H9 (cell line): ENCODE data around the gene ZNF484. TPM values are rescaled to one million over a fixed set of nuclear protein-coding genes. Genes with fewer than 3 reads are reported as not detected.

Source experiments
- DNase-seq: peaks from one replicate; pipeline ENCODE4 v3.0.0-alpha.2; 2017
- H2AFZ ChIP-seq: one replicate; pipeline ENCODE4 v1.6.1; 2013; ENCODE audit warnings: mild to moderate bottlenecking, low read length, control low read depth, moderate library complexity
- H2AK5ac ChIP-seq: 2 replicates; pipeline ENCODE4 v1.6.1; 2013; ENCODE audit warnings: low read length, control low read depth, mixed read lengths; ENCODE audit not compliant: insufficient read length
- H2BK120ac ChIP-seq: one replicate; pipeline ENCODE4 v1.6.1; 2013; ENCODE audit warnings: low read depth, mild to moderate bottlenecking, low read length, control low read depth, inconsistent platforms; ENCODE audit not compliant: poor library complexity, severe bottlenecking
- H2BK12ac ChIP-seq: 2 replicates; pipeline ENCODE4 v1.6.1; 2013; ENCODE audit warnings: low read length, control low read depth, mixed read lengths, low read depth; ENCODE audit not compliant: insufficient read length
- H2BK15ac ChIP-seq: 2 replicates; pipeline ENCODE4 v1.6.1; 2013; ENCODE audit warnings: low read depth, low read length, control low read depth
- H2BK20ac ChIP-seq: one replicate; pipeline ENCODE4 v1.6.1; 2013; ENCODE audit warnings: low read depth, mild to moderate bottlenecking, low read length, control low read depth, inconsistent platforms; ENCODE audit not compliant: poor library complexity, severe bottlenecking
- H2BK5ac ChIP-seq: 2 replicates; pipeline ENCODE4 v1.6.1; 2013; ENCODE audit warnings: low read length, control low read depth, mixed read lengths; ENCODE audit not compliant: insufficient read length
- H3K14ac ChIP-seq: 2 replicates; pipeline ENCODE4 v1.6.1; 2013; ENCODE audit warnings: low read length, control low read depth; ENCODE audit not compliant: insufficient read depth
- H3K18ac ChIP-seq: 2 replicates; pipeline ENCODE4 v1.6.1; 2013; ENCODE audit warnings: low read depth, mild to moderate bottlenecking, mixed read lengths, low read length, control low read depth; ENCODE audit not compliant: insufficient read length
- H3K23ac ChIP-seq: 2 replicates; pipeline ENCODE4 v1.6.1; 2013; ENCODE audit warnings: low read length, control low read depth, mixed read lengths, low read depth; ENCODE audit not compliant: insufficient read length
- H3K23me2 ChIP-seq: 2 replicates; pipeline ENCODE4 v1.6.1; 2013; ENCODE audit warnings: low read depth, mild to moderate bottlenecking, mixed read lengths, low read length, control low read depth; ENCODE audit not compliant: insufficient read length, poor library complexity, severe bottlenecking
- H3K27ac ChIP-seq: 2 replicates; pipeline ENCODE4 v1.5.1; 2013; ENCODE audit warnings: low read length, control low read depth, mixed read lengths, low read depth; ENCODE audit not compliant: insufficient read length
- H3K27me3 ChIP-seq: 2 replicates; pipeline ENCODE4 v1.6.1; 2013; ENCODE audit warnings: low read length, control low read depth, inconsistent platforms; ENCODE audit not compliant: insufficient read depth
- H3K4ac ChIP-seq: 2 replicates; pipeline ENCODE4 v1.6.1; 2013; ENCODE audit warnings: low read depth, mild to moderate bottlenecking, control low read depth, inconsistent platforms, low read length, moderate library complexity
- H3K4me1 ChIP-seq: 2 replicates; pipeline ENCODE4 v1.6.1; 2013; ENCODE audit warnings: low read length, control low read depth, inconsistent platforms; ENCODE audit not compliant: insufficient read depth
- H3K4me2 ChIP-seq: 2 replicates; pipeline ENCODE4 v1.6.1; 2013; ENCODE audit warnings: low read length, control low read depth, mixed read lengths; ENCODE audit not compliant: insufficient read length, insufficient read depth
- H3K56ac ChIP-seq: 2 replicates; pipeline ENCODE4 v1.6.1; 2013; ENCODE audit warnings: low read depth, mild to moderate bottlenecking, mixed read lengths, low read length, control low read depth; ENCODE audit not compliant: insufficient read length
- H3K79me1 ChIP-seq: 2 replicates; pipeline ENCODE4 v1.6.1; 2013; ENCODE audit warnings: low read depth, mild to moderate bottlenecking, moderate library complexity, low read length, control low read depth, inconsistent platforms; ENCODE audit not compliant: insufficient read depth, poor library complexity, severe bottlenecking
- H3K79me2 ChIP-seq: 2 replicates; pipeline ENCODE4 v1.6.1; 2013; ENCODE audit warnings: low read length, control low read depth, inconsistent platforms; ENCODE audit not compliant: insufficient read depth
- H3K9ac ChIP-seq: 2 replicates; pipeline ENCODE4 v1.6.1; 2013; ENCODE audit warnings: low read length, control low read depth, mixed read lengths; ENCODE audit not compliant: insufficient read length; ENCODE audit errors: extremely low read depth
- H3K9me3 ChIP-seq: one replicate; pipeline ENCODE4 v1.6.1; 2013; ENCODE audit warnings: low read depth, low read length, inconsistent platforms; ENCODE audit not compliant: control insufficient read depth
- H3T11ph ChIP-seq: one replicate; pipeline ENCODE4 v1.6.1; 2013; ENCODE audit warnings: mild to moderate bottlenecking, low read length, control low read depth, inconsistent platforms
- H4K20me1 ChIP-seq: one replicate; pipeline ENCODE4 v1.6.1; 2013; ENCODE audit not compliant: control insufficient read depth, insufficient read length, insufficient read depth
- H4K5ac ChIP-seq: 2 replicates; pipeline ENCODE4 v1.6.1; 2013; ENCODE audit warnings: low read depth, mild to moderate bottlenecking, mixed read lengths, low read length, control low read depth; ENCODE audit not compliant: insufficient read length
- H4K8ac ChIP-seq: replicated peaks from 2 replicates; pipeline ENCODE4 v1.6.1; 2013; ENCODE audit warnings: low read length, control low read depth, mixed read lengths, low read depth; ENCODE audit not compliant: insufficient read length
- H4K91ac ChIP-seq: 2 replicates; pipeline ENCODE4 v1.6.1; 2013; ENCODE audit warnings: low read depth, mild to moderate bottlenecking, moderate library complexity, mixed read lengths, low read length, control low read depth; ENCODE audit not compliant: insufficient read length
- H3K27ac Mint-ChIP-seq, 3 experiments: 2 replicates in 2 of 3; 3 replicates in 1 of 3; pipeline ENCODE4 v1.8.0; 2020 to 2021; ENCODE audit warnings: mixed read lengths in 3 of 3, mild to moderate bottlenecking in 1 of 3, moderate library complexity in 1 of 3
- H3K27me3 Mint-ChIP-seq: 2 replicates; pipeline ENCODE4 v1.8.0; 2021; ENCODE audit warnings: low read depth, mild to moderate bottlenecking, moderate library complexity, mixed read lengths
- H3K36me3 Mint-ChIP-seq, 3 experiments: 2 replicates in 2 of 3; 3 replicates in 1 of 3; pipeline ENCODE4 v1.8.0; 2020 to 2021; ENCODE audit warnings: low read depth in 3 of 3, mixed read lengths in 3 of 3; ENCODE audit not compliant: insufficient read depth in 1 of 3
- H3K4me1 Mint-ChIP-seq, 2 experiments: 2 replicates each; pipeline ENCODE4 v1.8.0; 2020; ENCODE audit warnings: mixed read lengths in 2 of 2
- H3K4me3 Mint-ChIP-seq, 2 experiments: 2 replicates in 1 of 2; 3 replicates in 1 of 2; pipeline ENCODE4 v1.8.0; 2020 to 2021; ENCODE audit warnings: mild to moderate bottlenecking in 2 of 2, mixed read lengths in 2 of 2, moderate library complexity in 1 of 2
- H3K9me3 Mint-ChIP-seq, 2 experiments: 2 replicates in 1 of 2; 3 replicates in 1 of 2; pipeline ENCODE4 v1.8.0; 2020; ENCODE audit warnings: mild to moderate bottlenecking in 2 of 2, mixed read lengths in 2 of 2, moderate library complexity in 1 of 2
- CTCF ChIP-seq: fragments of 200-600 bp; sonication (generic); conservative IDR thresholded peaks from 3 replicates; pipeline ENCODE4 v1.8.0; 2021; ENCODE audit warnings: antibody characterized with exemption, mild to moderate bottlenecking
- WGBS: extraction: QIAGEN DNeasy Blood & Tissue Kit; methylation state at CpG from one replicate; pipeline ENCODE4 v1.1.7; 2013; ENCODE audit warnings: missing lambda C conversion rate, low lambda C conversion rate, mixed read lengths; ENCODE audit not compliant: insufficient read length; ENCODE audit errors: extremely low coverage; 5-methylcytosine and 5-hydroxymethylcytosine counted together
- total RNA-seq: library from RNA; stranded (reverse); gene quantifications from 2 replicates; pipeline ENCODE4 v1.2.1, GENCODE V29; 2021

The ZNF484 gene
- total RNA-seq, 1 experiment from 2014 or later = 10.2 TPM

- H3K9me3 Mint-ChIP-seq = no peaks in the 10 kb centered on the region; a peak in 1 of 5 replicates
- no peaks in the 10 kb centered on the region for H3K23me2 ChIP-seq
- H2BK15ac ChIP-seq = no peak overlapping the region
- peaks cover 4 to 7% (median 6%) of the 10 kb centered on the region in 3 experiments; a peak in 6 of 7 replicates for H3K36me3 Mint-ChIP-seq
- peaks cover 4% of the 10 kb centered on the region; the same call in 1 of the 2 replicates for H3K79me2 ChIP-seq
- no peak overlapping the region for H2AK5ac ChIP-seq
- no peaks in the 10 kb centered on the region for H3K27me3 Mint-ChIP-seq
- H3K18ac ChIP-seq = no peak overlapping the region
- no peaks in the 10 kb centered on the region for H3K27me3 ChIP-seq
- H2BK20ac ChIP-seq = no peak overlapping the region
- no peak overlapping the region for H3K56ac ChIP-seq
- H3K27ac ChIP-seq = no peak overlapping the region
- no peak overlapping the region for H3K27ac Mint-ChIP-seq
- H4K5ac ChIP-seq = no peak overlapping the region
- no peak for TF ChIP-seq CTCF
- no peak overlapping the region for H2BK5ac ChIP-seq
- no peak overlapping the region for H3K4ac ChIP-seq
- no peak overlapping the region for H2AFZ ChIP-seq
- H3K14ac ChIP-seq = no peak overlapping the region
- H3K9me3 ChIP-seq = no peaks in the 10 kb centered on the region
- H3T11ph ChIP-seq = no peak overlapping the region
- H3K23ac ChIP-seq = no peak overlapping the region
- H3K4me1 Mint-ChIP-seq = peaks cover 36 to 41% of the 10 kb centered on the region in 2 experiments
- DNase-seq = no peak
- H4K20me1 ChIP-seq = no peaks in the 10 kb centered on the region
- no peak overlapping the region for H4K91ac ChIP-seq
- H3K9ac ChIP-seq = no peak overlapping the region
- no peak overlapping the region for H2BK12ac ChIP-seq
- H3K4me2 ChIP-seq = no peak overlapping the region
- no peaks in the 10 kb centered on the region for H3K79me1 ChIP-seq
- H4K8ac ChIP-seq = no peak overlapping the region
- H3K4me3 Mint-ChIP-seq = no peak overlapping the region
- H2BK120ac ChIP-seq = no peak overlapping the region
- no CpG with 5 or more reads among the region's 1 CpG for WGBS
- peaks cover 3% of the 10 kb centered on the region; the same call in 1 of the 2 replicates for H3K4me1 ChIP-seq
These were observed 2.5 kb downstream of the ZNF484 start for GRCh38 chr9:92875373-92875772.
